Naive B cell (primary cell): Measurements from ENCODE around the gene TRABD. TPM values are rescaled to one million over a fixed set of nuclear protein-coding genes. Genes with fewer than 3 reads are reported as not detected.
A peak's percentile ranks its signal among the peaks of the same experiment; 100 is the strongest.
"Not testable (repeated sequence)": the region's sequence is repeated elsewhere in the genome, so short reads cannot be mapped to it uniquely, and the experiment has no call there.

Experiments
- ATAC-seq, 2 donors: fragments of 150-1000 bp; cut with Tn5 transposase; 2 replicates each; pipeline ENCODE4 v1.10.0; 2021; ENCODE audit warnings: low read depth in 2 of 2, mild to moderate bottlenecking in 2 of 2, moderate library complexity in 2 of 2
- DNase-seq: peaks from one replicate; pipeline ENCODE4 v3.0.0; 2022
- H3K27ac Mint-ChIP-seq, 6 donors: one replicate each; pipeline ENCODE4 v1.8.0; 2020 to 2022; ENCODE audit warnings: mild to moderate bottlenecking in 6 of 6, mixed read lengths in 6 of 6, moderate library complexity in 5 of 6, inconsistent platforms in 2 of 6
- H3K27me3 Mint-ChIP-seq, 3 donors: one replicate each; pipeline ENCODE4 v1.8.0; 2021 to 2022; ENCODE audit warnings: mixed read lengths in 3 of 3, mild to moderate bottlenecking in 1 of 3
- H3K36me3 Mint-ChIP-seq, 2 donors: one replicate each; pipeline ENCODE4 v1.8.0; 2020 to 2022; ENCODE audit warnings: mixed read lengths in 2 of 2, inconsistent platforms in 1 of 2, mild to moderate bottlenecking in 1 of 2
- H3K4me1 Mint-ChIP-seq, 3 donors: one replicate each; pipeline ENCODE4 v1.8.0; 2020 to 2022; ENCODE audit warnings: mixed read lengths in 3 of 3, inconsistent platforms in 1 of 3, mild to moderate bottlenecking in 1 of 3, moderate library complexity in 1 of 3
- H3K4me3 Mint-ChIP-seq, 8 donors: one replicate each; pipeline ENCODE4 v1.8.0; 2020 to 2022; ENCODE audit warnings: mild to moderate bottlenecking in 8 of 8, mixed read lengths in 8 of 8, moderate library complexity in 8 of 8, inconsistent platforms in 2 of 8
- H3K9me3 Mint-ChIP-seq, 7 donors: one replicate each; pipeline ENCODE4 v1.8.0; 2020 to 2022; ENCODE audit warnings: mixed read lengths in 7 of 7, mild to moderate bottlenecking in 5 of 7, inconsistent platforms in 2 of 7, moderate library complexity in 1 of 7
- polyA plus RNA-seq, 6 donors: library from polyadenylated mRNA; unstranded; fragments of 300-500 nt; fragmentation: Illumina TruSeq; gene quantifications; one replicate each; pipeline ENCODE4 v1.2.3, GENCODE V29; 2021; ENCODE audit warnings: low read depth in 6 of 6

The TRABD gene, protein sequence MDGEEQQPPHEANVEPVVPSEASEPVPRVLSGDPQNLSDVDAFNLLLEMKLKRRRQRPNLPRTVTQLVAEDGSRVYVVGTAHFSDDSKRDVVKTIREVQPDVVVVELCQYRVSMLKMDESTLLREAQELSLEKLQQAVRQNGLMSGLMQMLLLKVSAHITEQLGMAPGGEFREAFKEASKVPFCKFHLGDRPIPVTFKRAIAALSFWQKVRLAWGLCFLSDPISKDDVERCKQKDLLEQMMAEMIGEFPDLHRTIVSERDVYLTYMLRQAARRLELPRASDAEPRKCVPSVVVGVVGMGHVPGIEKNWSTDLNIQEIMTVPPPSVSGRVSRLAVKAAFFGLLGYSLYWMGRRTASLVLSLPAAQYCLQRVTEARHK
- 10 to 100 TPM in 5 of 6 donors, 1 to 10 TPM in 1; 9.4 to 22.6 (median 15.1) TPM for polyA plus RNA-seq

GRCh38 chr22:50185375-50186087 is at the start of gene TRABD:
Gene TRABD (plus strand): TSS chr22:50185913. CDS start chr22:50193061, 7,148 bp downstream.
- ATAC-seq (peak; percentile 43 to 55), DNase-seq (peak; percentile 85)
- Mint-ChIP-seq H3K4me3 (peak within 1 kb of the TSS; percentile 84 to 97 (median 94)), H3K36me3 (no peaks in the 10 kb centered on the region), H3K9me3 (no peaks in the 10 kb centered on the region), H3K27ac (peak within 1 kb of the TSS; percentile 95 to 100 (median 97)), H3K4me1 (peaks cover 25 to 35% (median 34%) of the 10 kb centered on the region in 3 donors), H3K27me3 (peaks cover 0 to 11% (median 0%) of the 10 kb centered on the region in 3 donors)

DNA sequence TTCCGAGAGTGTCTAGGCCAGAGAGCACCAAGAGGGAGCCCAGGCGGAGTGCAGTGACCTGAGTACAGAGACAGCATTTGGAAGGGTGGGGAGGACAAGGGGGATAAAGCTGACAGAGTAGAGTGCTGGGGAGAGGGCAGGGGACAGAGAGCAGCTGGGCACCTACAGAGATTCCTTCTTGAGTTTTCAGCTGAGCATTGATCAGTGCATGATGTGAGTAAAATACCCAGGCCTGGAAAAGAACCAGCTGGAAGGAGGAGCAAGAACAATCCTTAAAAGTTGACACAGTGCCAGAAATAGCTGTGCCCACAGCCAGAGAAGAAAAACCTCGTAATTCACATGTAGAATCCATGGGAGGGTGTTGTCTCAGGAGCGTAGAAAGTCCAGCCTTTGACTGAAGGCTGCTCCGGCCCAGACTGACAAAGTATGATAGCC is 49.1 kb upstream of the TRABD start:
- Mint-ChIP-seq H3K27me3 (peaks cover 4 to 18% (median 14%) of the 10 kb centered on the region in 3 donors), H3K27ac (peak overlapping the region in 1 of 6 donors; percentile 39), H3K36me3 (peaks cover 0 to 3% of the 10 kb centered on the region in 2 donors), H3K9me3 (peaks cover 0 to 4% (median 0%) of the 10 kb centered on the region in 7 donors), H3K4me3 (no peak overlapping the region), H3K4me1 (peaks cover 0 to 5% (median 0%) of the 10 kb centered on the region in 3 donors)
- no peak for DNase-seq
- ATAC-seq, result no peak

GRCh38 chr22:50137277-50137676 is 48.4 kb upstream of the TRABD start:
- Mint-ChIP-seq H3K27ac (peak overlapping the region in 1 of 6 donors; percentile 14), H3K27me3 (peaks cover 4 to 21% (median 19%) of the 10 kb centered on the region in 3 donors)
- H3K9me3 Mint-ChIP-seq, H3K36me3 Mint-ChIP-seq, H3K4me1 Mint-ChIP-seq, ATAC-seq, DNase-seq, H3K4me3 Mint-ChIP-seq: not testable (repeated sequence)

DNA sequence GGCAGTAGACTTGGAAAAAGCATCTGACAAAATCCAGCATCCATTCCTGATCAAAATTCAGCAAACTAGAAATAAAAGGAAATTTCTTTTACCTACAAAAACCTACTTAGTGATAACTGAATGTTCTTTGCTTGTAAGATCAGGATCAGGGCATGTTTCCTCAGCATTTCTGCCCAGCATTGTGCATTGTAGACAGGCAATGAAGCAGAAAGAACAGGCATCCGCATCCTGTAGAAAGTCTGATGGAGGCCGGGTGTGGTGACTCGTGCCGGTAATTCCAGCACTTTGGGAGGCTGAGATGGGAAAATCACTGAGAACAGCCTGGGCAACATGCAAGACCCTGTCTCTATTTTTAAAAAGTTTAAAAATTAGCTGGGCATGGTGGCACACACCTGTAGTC is 47.7 kb upstream of the TRABD start:
- ATAC-seq (no peak), DNase-seq (no peak)
- no peaks in the 10 kb centered on the region for H3K9me3 Mint-ChIP-seq
- peaks cover 0 to 5% (median 0%) of the 10 kb centered on the region in 3 donors for H3K4me1 Mint-ChIP-seq
- no peak overlapping the region for H3K27ac Mint-ChIP-seq
- H3K27me3 Mint-ChIP-seq, result peaks cover 4 to 28% (median 16%) of the 10 kb centered on the region in 3 donors
- no peak overlapping the region for H3K4me3 Mint-ChIP-seq
- H3K36me3 Mint-ChIP-seq, result no peaks in the 10 kb centered on the region

DNA sequence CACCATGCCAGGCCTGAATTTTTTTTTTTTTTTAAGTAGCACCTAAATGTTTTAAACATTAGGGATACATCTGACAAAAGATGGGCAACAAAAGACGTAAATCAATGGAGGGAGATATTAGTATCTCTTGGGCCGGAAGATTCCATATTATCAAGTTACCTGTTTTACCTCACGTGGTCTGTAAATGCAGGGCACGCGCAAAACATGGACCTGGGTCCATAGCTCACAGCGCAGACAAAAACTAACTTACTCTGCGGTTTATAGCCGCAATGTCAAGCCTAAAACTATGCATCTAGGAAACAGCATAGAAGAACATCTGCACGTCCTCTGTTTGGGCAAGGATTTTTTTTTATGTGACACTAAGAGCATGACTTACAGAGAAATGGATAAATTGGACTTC is 46.7 kb upstream of the TRABD start:
- no peak for DNase-seq
- H3K9me3 Mint-ChIP-seq, result no peaks in the 10 kb centered on the region
- no peaks in the 10 kb centered on the region for H3K36me3 Mint-ChIP-seq
- no peak overlapping the region for H3K4me3 Mint-ChIP-seq
- peaks cover 0 to 5% (median 0%) of the 10 kb centered on the region in 3 donors for H3K4me1 Mint-ChIP-seq
- ATAC-seq, result no peak
- H3K27ac Mint-ChIP-seq, result no peak overlapping the region
- peaks cover 4 to 29% (median 14%) of the 10 kb centered on the region in 3 donors for H3K27me3 Mint-ChIP-seq

- H3K27me3 Mint-ChIP-seq, result peaks cover 4 to 29% (median 14%) of the 10 kb centered on the region in 3 donors
- H3K36me3 Mint-ChIP-seq, result no peaks in the 10 kb centered on the region
- H3K27ac Mint-ChIP-seq, result peak overlapping the region in 2 of 6 donors; percentile 10 to 32
- peak overlapping the region in 1 of 8 donors; percentile 50 for H3K4me3 Mint-ChIP-seq
- ATAC-seq (peak; percentile 16 to 37), DNase-seq (no peak)
- no peaks in the 10 kb centered on the region for H3K9me3 Mint-ChIP-seq
- peaks cover 0 to 5% (median 0%) of the 10 kb centered on the region in 3 donors for H3K4me1 Mint-ChIP-seq
These were observed 45.8 kb upstream of the TRABD start for GRCh38 chr22:50139843-50140415.

GRCh38 chr22:50140615-50141014 is 45.1 kb upstream of the TRABD start:
- Mint-ChIP-seq H3K36me3 (no peaks in the 10 kb centered on the region), H3K9me3 (no peaks in the 10 kb centered on the region), H3K4me3 (no peak overlapping the region), H3K4me1 (peaks cover 0 to 5% (median 0%) of the 10 kb centered on the region in 3 donors), H3K27ac (no peak overlapping the region), H3K27me3 (peaks cover 4 to 35% (median 20%) of the 10 kb centered on the region in 3 donors)
- ATAC-seq (no peak), DNase-seq (no peak)

- no peak overlapping the region for H3K27ac Mint-ChIP-seq
These were observed 44.3 kb upstream of the TRABD start for GRCh38 chr22:50141462-50141861.

DNA sequence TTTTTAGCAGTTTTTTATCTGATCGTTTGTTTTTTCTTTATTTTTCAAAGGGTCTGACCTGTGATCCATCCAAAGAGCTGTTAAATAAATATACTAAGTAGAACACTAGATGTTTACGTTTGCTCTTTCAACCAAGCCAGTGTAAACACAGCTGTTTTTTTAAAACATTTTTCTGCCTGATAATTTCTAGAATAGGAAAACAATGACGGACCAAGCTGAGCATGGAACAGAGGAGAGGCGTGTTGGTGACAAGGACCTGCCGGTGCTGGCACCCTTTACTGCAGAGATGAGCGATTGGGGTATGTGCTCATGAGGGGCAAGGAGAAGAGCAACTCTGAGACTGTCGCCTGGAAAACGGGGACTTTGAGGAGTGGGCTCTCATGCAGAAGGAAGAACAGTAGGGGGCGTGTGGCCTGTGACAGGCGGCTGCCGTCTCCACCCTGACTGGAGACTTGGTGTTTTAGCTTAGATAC is 43.8 kb upstream of the TRABD start:
- Mint-ChIP-seq H3K27me3 (peaks cover 0 to 27% (median 17%) of the 10 kb centered on the region in 3 donors), H3K4me3 (no peak overlapping the region), H3K4me1 (peaks cover 0 to 5% (median 3%) of the 10 kb centered on the region in 3 donors), H3K36me3 (no peaks in the 10 kb centered on the region), H3K9me3 (no peaks in the 10 kb centered on the region), H3K27ac (no peak overlapping the region)
- ATAC-seq, result no peak
- DNase-seq, result no peak

More at GRCh38 chr22:50141462-50141861, 44.3 kb upstream of the TRABD start:
- no peaks in the 10 kb centered on the region for H3K36me3 Mint-ChIP-seq
- peaks cover 0 to 5% (median 0%) of the 10 kb centered on the region in 3 donors for H3K4me1 Mint-ChIP-seq
- no peak for ATAC-seq
- peaks cover 0 to 32% (median 20%) of the 10 kb centered on the region in 3 donors for H3K27me3 Mint-ChIP-seq
- no peaks in the 10 kb centered on the region for H3K9me3 Mint-ChIP-seq
- DNase-seq, result no peak
- H3K4me3 Mint-ChIP-seq, result no peak overlapping the region

- Mint-ChIP-seq H3K27ac (no peak overlapping the region), H3K9me3 (no peaks in the 10 kb centered on the region), H3K4me3 (no peak overlapping the region), H3K4me1 (peaks cover 0 to 5% (median 4%) of the 10 kb centered on the region in 3 donors), H3K27me3 (peaks cover 0 to 23% (median 17%) of the 10 kb centered on the region in 3 donors), H3K36me3 (no peaks in the 10 kb centered on the region)
- ATAC-seq (no peak), DNase-seq (no peak)
These were observed 42.6 kb upstream of the TRABD start for GRCh38 chr22:50143096-50143495.

- no peak overlapping the region for H3K27ac Mint-ChIP-seq
- ATAC-seq (no peak), DNase-seq (no peak)
- H3K36me3 Mint-ChIP-seq, result no peaks in the 10 kb centered on the region
- H3K4me1 Mint-ChIP-seq, result peaks cover 3 to 6% (median 4%) of the 10 kb centered on the region in 3 donors
- no peak overlapping the region for H3K4me3 Mint-ChIP-seq
- no peaks in the 10 kb centered on the region for H3K9me3 Mint-ChIP-seq
- H3K27me3 Mint-ChIP-seq, result peaks cover 0 to 23% (median 17%) of the 10 kb centered on the region in 3 donors
These were observed 41.6 kb upstream of the TRABD start for GRCh38 chr22:50144005-50144614.

DNA sequence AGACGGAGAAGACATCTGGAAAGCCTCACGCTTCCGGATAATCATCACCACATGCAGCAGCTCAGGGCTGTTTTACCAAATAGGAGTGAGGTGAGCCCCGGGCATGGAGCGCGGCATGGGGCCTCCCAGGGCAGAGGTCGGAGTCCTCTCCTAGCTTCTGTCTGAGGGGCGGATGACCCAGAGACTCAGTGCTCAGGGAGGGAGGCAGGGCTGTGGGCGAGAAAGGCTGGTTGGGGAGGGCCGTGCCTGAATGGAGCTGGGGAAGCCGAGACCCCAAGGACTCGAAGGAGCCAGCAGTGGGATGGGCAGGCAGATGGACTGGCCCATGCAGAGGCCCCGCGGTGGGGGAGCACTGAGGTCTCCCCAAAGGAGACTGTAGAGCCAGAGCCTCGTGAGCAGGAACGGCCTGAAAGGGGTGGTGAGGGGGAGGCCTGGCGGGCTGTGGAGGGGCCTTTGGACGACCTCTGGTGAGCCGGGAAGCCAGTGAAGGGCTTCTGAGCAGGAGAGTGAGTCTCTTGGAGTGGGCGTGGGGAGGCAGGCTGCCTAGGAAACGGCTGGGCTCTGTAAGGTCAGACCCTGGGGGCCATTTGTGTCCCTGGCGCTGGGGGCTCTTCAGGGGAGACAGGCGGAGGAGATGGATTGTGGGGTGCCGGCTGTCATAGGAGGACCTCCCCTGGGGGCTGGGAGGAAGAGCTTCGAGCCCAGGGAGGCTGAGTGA is 39.8 kb upstream of the TRABD start:
- DNase-seq (no peak), ATAC-seq (no peak)
- Mint-ChIP-seq H3K27me3 (peaks cover 0 to 28% (median 23%) of the 10 kb centered on the region in 3 donors), H3K9me3 (no peaks in the 10 kb centered on the region), H3K4me1 (peaks cover 6 to 10% (median 7%) of the 10 kb centered on the region in 3 donors), H3K27ac (no peak overlapping the region), H3K36me3 (no peaks in the 10 kb centered on the region), H3K4me3 (no peak overlapping the region)
